Measurements from ENCODE around the gene NXPH4. TPM values are rescaled to one million over a fixed set of nuclear protein-coding genes. Genes with fewer than 3 reads are reported as not detected.

The NXPH4 gene
- total RNA-seq, 1 experiment from 2014 or later, result 20.0 TPM

- intact Hi-C loops (cut with micrococcal nuclease), result no loop called here
- H3K27me3 ChIP-seq (ENCODE audit: insufficient read depth, low read length), result no peaks in the 10 kb centered on the region
- H3K4me3 ChIP-seq (replicated peaks in 1 of 2; ENCODE audit: low read depth in 1 of 2, low read length in 2 of 2), result no peak overlapping the region
These were observed 953 bp upstream of the NXPH4 start for GRCh38 chr12:57215668-57216013.

More at GRCh38 chr12:57215668-57216013, 953 bp upstream of the NXPH4 start:
- no peak overlapping the region for H2AFZ ChIP-seq (ENCODE audit: low read depth, low read length, poor library complexity, severe bottlenecking)
- ChIA-PET POLR2A (no interaction called here), RAD21 (ENCODE audit: low non-redundant PET in 1 of 2, low total read pairs in 2 of 2, uncharacterized antibody in 2 of 2, unreplicated experiment in 2 of 2) (interaction anchor here in 1 of 2 experiments (1.1 kb wide), 1 partner anchor 28 kb away, joined by 4 read pairs; no protein-coding TSS in a partner anchor), CTCF (interaction anchor here (1.2 to 4.2 kb wide), 2 partner anchors 13 to 28 kb away, joined by 3 to 103 read pairs; no protein-coding TSS in a partner anchor)
- H4K20me1 ChIP-seq (ENCODE audit: insufficient read depth), result no peaks in the 10 kb centered on the region
- H3K79me2 ChIP-seq (ENCODE audit: insufficient read depth, low read length), result no peaks in the 10 kb centered on the region
- no peaks in the 10 kb centered on the region for H3K36me3 ChIP-seq (ENCODE audit: control insufficient read depth in 1 of 2, insufficient read depth in 2 of 2, low read length in 2 of 2)
- H3K9ac ChIP-seq (ENCODE audit: low read length), result no peak overlapping the region
- BruUV-seq (replicated peaks), result no TSS peak
- no peaks in the 10 kb centered on the region for H3K9me3 ChIP-seq (ENCODE audit: control insufficient read depth in 1 of 2, insufficient read depth in 1 of 2, low read depth in 1 of 2, low read length in 2 of 2)
- peaks cover 17 to 50% of the 10 kb centered on the region in 2 experiments for H3K4me1 ChIP-seq (ENCODE audit: control insufficient read depth in 1 of 2, insufficient read depth in 2 of 2, low read length in 2 of 2)
- ATAC-seq (no peak), DNase-seq (ENCODE audit: low read depth, low spot score) (no peak)
- peak overlapping the region; percentile 97; the same call in 1 of the 2 replicates for H3K4me2 ChIP-seq (ENCODE audit: low read length)
- H3K27ac ChIP-seq (ENCODE audit: low read depth, low read length), result no peak overlapping the region
- no peaks in the 10 kb centered on the region for H3K9me2 ChIP-seq (ENCODE audit: insufficient read depth)
- TF ChIP-seq ELF1 (IDR thresholded peaks at IDR 0.05; ENCODE audit: borderline replicate concordance, low read depth), result no peak
- TF ChIP-seq POLR2A (IDR thresholded peaks at IDR 0.05; ENCODE audit: borderline replicate concordance, extremely low read depth, insufficient read depth, insufficient read length), result no peak
- TF ChIP-seq, protein P1, sequence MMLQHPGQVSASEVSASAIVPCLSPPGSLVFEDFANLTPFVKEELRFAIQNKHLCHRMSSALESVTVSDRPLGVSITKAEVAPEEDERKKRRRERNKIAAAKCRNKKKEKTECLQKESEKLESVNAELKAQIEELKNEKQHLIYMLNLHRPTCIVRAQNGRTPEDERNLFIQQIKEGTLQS (IDR thresholded peaks at IDR 0.05), result no peak
- TF ChIP-seq, protein P2, sequence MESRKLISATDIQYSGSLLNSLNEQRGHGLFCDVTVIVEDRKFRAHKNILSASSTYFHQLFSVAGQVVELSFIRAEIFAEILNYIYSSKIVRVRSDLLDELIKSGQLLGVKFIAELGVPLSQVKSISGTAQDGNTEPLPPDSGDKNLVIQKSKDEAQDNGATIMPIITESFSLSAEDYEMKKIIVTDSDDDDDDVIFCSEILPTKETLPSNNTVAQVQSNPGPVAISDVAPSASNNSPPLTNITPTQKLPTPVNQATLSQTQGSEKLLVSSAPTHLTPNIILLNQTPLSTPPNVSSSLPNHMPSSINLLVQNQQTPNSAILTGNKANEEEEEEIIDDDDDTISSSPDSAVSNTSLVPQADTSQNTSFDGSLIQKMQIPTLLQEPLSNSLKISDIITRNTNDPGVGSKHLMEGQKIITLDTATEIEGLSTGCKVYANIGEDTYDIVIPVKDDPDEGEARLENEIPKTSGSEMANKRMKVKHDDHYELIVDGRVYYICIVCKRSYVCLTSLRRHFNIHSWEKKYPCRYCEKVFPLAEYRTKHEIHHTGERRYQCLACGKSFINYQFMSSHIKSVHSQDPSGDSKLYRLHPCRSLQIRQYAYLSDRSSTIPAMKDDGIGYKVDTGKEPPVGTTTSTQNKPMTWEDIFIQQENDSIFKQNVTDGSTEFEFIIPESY (IDR thresholded peaks at IDR 0.05; ENCODE audit: extremely low read depth, insufficient replicate concordance, low read length), result no peak

Data from HCT116 (cell line).